GM18499 (cell line): ENCODE data around the gene SLFNL1.

Source experiments
- ATAC-seq: cut with Tn5 transposase; IDR thresholded peaks from one replicate; pipeline ENCODE4 v1.9.1; 2021; ENCODE audit warnings: moderate number of reproducible peaks; ENCODE audit not compliant: insufficient read depth, unreplicated experiment

The SLFNL1 gene

DNA sequence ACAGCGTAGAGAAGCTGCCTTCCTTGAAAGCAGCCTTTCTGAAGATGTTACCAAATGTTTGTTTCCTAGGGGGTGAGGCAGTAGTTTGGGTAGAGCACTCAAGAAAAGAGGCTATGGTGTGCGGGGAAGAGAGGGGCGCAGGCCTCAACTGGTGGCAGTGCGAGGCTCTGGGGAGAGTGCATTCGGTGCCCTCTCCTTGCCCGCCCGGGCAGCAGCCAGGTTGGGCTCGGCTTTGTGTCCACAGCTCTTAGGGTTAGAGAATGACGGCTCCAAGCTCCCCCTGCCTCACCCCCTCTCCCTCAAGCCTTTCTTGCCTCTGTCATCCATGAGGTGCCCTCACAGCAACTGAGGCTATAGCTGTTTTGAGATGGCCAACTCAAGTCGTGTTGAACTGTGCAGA, 899 bp upstream of the SLFNL1 start:
- no peak for ATAC-seq

- no peak for ATAC-seq
Measured at GRCh38 chr1:41020654-41021053, 871 bp downstream of the SLFNL1 start.

- no peak for ATAC-seq
Measured at GRCh38 chr1:41020109-41020576, 1.4 kb downstream of the SLFNL1 start.

- no peak for ATAC-seq
Measured at GRCh38 chr1:41019353-41019745, 2.2 kb downstream of the SLFNL1 start.

- no peak for ATAC-seq
Measured at GRCh38 chr1:41018018-41018410, 3.5 kb downstream of the SLFNL1 start.

GRCh38 chr1:41017141-41018017, 4.1 kb downstream of the SLFNL1 start:
- ATAC-seq: no peak

- ATAC-seq: no peak
Measured at GRCh38 chr1:41015897-41016470, 5.5 kb downstream of the SLFNL1 start.

- no peak for ATAC-seq
Measured at GRCh38 chr1:41015281-41015896, 6.1 kb downstream of the SLFNL1 start.

- no peak for ATAC-seq
Measured at GRCh38 chr1:41014871-41015270, 6.7 kb downstream of the SLFNL1 start.

GRCh38 chr1:41013796-41014195, 7.7 kb downstream of the SLFNL1 start:
- no peak for ATAC-seq

- ATAC-seq: no peak
Measured at GRCh38 chr1:41013024-41013423, 8.5 kb downstream of the SLFNL1 start.

GRCh38 chr1:41010345-41010744, 11.2 kb downstream of the SLFNL1 start:
- ATAC-seq: no peak

- ATAC-seq: no peak
Measured at GRCh38 chr1:41009466-41009865, 12.1 kb downstream of the SLFNL1 start.

DNA sequence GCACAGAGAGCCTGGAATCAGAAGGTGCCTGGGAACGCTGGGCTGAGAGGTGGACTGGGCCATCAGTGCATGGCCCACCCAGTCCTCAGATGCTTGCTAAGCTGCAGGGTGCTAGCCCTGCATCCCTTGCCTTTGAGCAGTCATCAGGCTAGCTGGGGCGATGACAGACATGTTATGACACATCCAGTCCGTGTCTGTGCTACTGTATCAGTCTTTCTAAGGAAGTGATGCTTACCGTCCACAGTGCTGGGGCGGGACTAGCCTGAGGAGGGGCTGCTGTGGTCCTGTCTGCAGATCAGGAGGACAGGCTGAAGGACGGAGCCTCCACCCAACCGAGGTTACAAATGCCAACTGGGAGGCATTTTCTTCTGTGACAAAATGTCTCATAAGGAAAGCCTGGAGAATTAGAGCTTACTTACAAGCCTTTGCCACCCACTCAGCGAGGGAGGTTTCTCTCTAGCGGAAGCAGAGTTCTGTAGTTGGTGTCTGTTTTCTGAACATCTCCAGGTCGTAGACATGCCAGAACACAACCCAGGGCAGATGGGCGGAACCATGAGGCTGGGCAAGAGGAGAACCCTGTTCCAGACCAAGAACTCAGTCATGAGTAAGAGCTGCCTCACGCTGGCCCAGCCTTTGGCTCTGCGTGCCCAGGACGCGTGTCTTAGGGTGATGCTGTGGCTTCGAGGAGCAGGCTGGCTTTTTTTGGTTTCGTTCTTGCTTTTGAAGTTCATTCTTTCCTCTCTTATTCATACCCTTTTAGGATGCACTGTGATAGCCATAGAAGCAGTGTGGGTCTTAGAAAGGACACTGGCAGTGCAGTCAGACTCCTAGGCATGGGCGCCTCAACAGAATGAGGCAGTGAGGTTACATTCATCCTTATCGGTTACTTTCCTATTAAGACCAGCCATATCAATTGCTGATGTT, 14.3 kb downstream of the SLFNL1 start:
- ATAC-seq: no peak

- no peak for ATAC-seq
Measured at GRCh38 chr1:41005876-41006275, 15.6 kb downstream of the SLFNL1 start.

GRCh38 chr1:41003640-41004220, 17.8 kb downstream of the SLFNL1 start:
- peak; percentile 91 for ATAC-seq

- ATAC-seq: no peak
Measured at GRCh38 chr1:41003127-41003639, 18.3 kb downstream of the SLFNL1 start.

- no peak for ATAC-seq
Measured at GRCh38 chr1:40998668-40999067, 22.9 kb downstream of the SLFNL1 start.

GRCh38 chr1:40997096-40997495, 24.4 kb downstream of the SLFNL1 start:
- no peak for ATAC-seq

DNA sequence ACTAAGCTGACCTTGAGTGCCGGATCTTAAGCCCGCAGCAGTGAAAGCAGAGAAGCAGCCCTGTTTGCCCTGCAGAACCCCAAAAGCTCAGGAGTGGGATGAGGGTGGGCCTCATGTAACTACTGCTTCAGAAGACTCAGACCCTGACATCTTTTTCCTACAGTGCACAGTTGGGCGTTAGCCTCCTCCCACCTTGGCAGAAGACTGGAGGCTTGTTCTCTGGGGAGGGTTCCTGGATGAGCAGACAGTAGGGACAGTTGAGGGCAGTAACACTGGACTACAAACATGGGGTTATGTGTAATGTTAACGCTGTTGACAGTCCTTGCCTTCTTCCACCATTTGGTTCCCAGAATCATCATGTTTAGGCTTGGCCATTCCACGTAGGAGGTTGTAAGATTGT, 32.5 kb downstream of the SLFNL1 start:
- ATAC-seq: no peak
